GF-D8 (cell line): ENCODE results near the gene RPL29.

Source experiments
- DNase-seq: peaks from one replicate; lab custom pipeline; 2025; lab: John Stamatoyannopoulos, UW

RPL29 gene

DNA sequence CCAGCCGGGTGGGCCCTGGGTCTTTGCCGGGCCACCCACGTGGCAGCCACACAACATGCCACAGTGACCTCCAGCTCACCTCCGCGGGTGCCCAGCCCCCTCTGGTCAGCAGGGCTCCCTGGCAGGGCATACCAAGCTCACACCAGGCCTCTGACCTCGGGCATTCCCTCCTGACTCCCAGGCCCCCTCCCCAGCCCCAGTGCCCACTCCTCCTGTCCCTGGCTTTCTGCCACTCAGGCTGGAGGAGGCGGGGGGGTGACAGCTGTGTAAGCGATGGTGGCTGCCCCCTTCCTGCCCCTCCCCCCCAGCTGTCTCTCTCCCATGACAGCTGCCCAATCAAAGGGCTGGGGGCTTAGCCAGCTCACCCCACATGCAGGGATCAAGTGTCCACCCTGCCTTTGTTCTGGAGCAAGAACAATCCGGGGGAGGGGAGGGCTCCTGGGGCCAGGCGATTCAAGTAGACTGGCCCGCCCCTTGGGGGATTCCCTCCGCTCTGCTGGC lies 31.7 kb downstream of the RPL29 start:
- DNase-seq: no peak

DNA sequence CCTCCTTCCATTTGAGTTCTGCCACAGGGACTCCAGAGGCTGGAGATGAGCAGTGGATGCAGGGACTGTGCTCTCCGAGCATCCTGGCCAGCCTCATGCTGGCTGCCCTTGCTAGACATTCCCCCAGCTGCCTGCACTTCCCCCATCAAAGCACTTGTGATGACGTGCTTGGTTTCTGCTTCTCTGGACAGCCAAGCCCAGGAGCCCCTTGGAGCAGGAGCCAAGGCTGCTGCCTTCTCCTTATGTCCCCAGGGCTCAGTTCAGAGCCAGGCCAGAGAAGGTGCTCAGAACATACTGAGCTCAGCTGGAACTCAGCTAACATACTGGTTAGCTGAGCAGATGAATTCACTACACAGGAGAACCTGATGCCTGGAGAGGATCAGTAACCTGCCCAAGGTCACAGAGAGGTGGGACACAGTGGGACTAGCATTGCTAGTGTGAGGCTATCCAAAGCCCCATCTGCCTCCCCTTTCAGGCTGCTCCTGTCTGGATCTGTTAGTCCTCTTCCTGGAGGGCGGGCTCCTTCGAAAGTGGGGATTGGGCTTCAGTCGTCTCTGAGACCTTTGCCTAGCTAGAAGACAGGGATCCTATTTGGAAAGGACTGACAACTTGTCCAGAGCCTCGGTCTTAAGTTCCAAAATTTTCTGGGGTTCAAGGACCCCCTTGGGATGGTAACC lies 32.7 kb downstream of the RPL29 start:
- no peak for DNase-seq

DNA sequence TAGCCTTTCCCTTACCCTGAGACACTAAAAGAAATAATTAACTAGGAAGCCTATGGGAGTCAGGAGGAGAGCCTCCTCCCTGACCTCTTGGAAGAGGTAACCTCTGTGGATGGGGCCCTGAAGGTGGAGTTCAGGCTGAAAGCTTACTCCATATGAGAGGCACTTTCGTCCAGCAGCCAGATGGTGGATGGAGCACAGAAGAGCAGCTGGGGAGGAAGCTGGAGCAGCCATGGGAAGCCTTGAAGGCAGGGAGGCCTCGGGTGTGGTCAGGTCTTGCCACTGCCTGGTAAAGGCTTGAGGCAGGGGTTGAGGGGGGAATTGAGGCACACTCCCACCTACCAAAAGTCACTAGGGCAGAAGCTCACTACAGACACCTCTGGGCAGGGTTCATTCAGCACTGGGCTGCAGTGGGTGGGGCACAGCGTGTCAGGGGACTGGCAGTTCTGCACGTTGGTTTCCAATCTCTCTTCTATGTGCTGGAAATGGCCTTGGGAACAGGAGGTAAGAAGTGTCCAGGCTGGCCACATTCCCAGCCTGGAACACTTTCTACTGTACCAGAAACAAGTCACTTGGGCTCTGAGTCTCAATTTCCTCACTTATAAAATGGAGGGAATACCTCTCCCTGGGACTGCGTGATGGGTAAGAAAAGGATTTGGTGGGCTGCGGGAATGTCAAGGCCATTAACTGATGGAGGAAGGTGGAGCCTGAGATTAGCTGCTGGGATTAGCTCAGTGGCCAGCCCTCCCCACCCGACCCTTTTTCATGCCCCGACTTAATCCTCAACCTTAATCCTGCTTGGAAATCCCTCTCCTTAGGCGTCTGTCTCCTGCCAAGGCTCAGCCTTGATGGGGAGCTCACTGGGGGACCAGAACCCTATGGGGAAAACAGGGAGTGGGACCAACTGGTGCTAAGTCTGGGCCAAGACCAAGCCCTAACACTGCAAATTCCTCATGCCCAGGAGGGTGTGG lies 33.8 kb downstream of the RPL29 start:
- no peak for DNase-seq

DNA sequence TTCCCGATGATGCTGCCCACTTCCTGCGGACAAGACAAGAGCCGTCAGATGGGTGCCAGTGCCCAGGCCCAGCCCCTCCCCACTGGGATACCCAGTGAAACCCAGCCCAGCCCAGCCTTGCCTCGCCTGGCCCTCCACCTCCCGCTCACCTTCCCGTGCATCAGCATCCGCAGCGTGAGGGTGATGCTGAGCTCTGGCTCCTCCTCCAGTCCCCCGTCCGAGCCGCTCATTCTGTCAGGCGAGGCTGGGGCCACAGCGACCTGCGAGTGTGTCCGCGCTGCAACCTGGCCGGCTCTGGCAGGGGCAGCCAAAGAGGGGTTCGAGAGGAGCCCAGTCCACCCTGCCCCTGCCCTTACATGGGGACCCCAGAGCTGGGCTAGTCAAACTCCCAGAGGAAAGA lies 34.7 kb downstream of the RPL29 start:
- no peak for DNase-seq

DNA sequence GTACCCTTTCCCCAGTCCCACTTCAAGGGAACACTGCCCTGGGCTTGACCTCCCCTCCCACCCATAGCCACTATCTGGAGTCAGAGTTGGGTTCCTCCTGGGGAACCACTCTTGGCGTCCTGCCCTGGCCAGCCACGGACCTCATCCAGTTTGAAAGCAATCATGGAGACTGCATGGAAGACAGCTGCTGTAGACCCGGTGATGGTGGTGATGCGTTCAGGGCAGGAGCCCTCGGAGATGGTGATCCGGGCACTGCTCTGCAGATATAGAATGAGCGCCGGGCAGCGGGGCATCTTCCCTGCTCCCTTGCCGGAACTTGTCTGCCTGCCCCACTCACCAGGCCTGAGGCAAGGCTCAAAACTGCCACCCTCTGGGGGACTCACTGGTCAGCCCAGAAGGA lies 35.3 kb downstream of the RPL29 start:
- DNase-seq: no peak

DNA sequence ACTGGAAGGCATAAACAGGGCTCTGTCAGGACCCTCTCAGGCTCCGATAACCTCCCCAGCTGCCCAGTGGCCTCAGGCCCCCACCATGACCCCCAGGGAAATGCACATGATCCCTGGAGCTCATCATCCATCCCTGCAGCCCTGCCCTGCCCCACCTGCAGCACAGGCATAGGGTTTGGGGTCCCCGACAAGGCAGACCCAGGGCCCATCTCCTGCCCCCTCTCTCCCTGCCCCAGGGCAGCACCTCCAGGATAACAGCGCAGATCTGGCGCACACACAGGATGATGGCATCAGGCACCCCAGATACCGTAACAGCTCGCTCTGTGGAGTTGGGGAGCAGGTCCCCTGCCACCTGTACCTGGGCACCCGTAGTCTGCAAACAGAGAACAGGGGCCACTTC lies 36.0 kb downstream of the RPL29 start:
- DNase-seq: no peak

DNA sequence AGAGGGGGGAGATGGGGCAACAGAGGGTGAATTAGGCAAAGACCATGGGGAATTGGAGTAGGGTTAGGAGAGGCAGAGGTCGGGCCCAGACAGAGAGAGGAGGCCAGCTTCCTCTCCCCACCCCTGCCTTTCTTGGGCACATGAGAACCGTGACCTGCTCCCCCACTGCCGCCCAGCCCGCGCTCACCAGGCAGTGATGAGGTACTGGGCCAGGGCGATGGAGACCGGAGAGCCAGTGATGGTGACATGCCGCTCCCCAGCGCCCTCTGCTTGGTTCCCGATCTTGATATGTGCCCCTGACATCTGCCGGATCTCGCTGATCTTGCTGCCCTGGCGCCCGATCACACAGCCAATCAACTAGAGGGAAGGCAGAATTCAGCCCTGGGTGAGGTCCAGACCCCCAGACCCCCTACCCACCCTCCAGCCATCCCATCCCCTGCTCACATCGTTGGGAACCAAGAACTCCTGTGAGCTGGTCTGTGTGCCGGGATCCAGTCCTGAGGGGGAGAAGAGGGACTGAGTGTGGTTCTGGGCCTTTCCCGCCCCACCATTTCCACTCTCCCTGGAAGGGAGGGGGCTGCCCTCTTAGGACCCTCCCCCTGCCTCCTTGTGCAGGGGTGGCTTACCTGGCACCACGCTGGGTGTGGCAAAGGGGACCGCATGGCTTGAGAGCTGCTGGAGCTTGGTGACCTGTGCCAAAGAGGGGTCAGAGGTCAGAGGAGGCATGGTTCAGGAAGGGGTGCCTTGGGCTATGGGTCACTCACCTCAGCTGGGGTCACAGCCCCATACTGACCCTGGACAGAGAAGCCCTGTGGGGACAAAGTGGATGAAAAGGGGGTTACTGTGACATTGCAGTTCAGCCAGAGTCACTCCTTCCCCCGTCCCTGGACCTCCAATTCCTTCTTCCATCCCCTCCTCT lies 36.8 kb downstream of the RPL29 start:
- DNase-seq: no peak

DNA sequence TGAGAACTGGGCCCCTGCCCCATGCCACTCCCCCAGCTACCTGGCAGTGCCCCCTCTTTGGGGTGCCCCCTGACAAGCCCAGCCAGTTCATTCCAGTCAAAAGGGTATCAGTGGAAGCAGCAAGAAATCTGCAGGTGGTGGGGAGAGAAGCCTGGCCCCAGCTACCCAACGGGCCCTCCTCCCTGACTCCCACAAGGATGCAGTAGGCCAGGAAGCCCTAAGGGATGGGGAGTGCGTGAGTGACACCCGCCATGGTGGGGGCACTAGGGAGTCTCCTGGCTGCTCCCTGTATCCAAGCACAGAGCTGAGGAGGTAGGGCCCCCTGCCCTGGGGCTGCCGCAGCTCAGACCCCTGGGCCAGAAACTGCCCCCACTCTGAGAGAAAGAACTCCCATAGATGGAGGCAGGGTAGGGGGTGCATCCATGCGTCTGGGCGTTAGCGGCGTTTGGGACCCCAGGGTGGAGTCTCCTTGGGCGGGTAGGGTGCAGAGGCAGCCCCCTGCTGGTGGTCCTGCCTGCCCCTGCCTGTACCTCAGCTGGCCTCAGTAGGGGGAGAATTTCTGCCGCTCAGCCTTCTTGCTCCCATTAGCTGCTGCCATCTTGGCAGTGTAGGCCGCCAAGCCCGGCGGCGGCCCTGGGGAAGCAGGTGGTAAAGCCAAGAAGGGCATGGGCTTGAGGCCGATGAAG lies 38.0 kb downstream of the RPL29 start:
- DNase-seq: no peak

DNA sequence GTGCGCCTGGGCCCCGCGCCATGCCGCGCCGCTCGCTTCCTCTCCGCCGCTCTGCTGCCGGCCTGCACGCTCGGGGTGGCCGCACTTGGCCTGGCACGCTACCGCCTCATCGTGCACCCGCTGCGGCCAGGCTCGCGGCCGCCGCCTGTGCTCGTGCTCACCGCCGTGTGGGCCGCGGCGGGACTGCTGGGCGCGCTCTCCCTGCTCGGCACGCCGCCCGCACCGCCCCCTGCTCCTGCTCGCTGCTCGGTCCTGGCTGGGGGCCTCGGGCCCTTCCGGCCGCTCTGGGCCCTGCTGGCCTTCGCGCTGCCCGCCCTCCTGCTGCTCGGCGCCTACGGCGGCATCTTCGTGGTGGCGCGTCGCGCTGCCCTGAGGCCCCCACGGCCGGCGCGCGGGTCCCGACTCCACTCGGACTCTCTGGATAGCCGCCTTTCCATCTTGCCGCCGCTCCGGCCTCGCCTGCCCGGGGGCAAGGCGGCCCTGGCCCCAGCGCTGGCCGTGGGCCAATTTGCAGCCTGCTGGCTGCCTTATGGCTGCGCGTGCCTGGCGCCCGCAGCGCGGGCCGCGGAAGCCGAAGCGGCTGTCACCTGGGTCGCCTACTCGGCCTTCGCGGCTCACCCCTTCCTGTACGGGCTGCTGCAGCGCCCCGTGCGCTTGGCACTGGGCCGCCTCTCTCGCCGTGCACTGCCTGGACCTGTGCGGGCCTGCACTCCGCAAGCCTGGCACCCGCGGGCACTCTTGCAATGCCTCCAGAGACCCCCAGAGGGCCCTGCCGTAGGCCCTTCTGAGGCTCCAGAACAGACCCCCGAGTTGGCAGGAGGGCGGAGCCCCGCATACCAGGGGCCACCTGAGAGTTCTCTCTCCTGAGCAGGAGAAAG lies 39.6 kb downstream of the RPL29 start:
- no peak for DNase-seq

DNA sequence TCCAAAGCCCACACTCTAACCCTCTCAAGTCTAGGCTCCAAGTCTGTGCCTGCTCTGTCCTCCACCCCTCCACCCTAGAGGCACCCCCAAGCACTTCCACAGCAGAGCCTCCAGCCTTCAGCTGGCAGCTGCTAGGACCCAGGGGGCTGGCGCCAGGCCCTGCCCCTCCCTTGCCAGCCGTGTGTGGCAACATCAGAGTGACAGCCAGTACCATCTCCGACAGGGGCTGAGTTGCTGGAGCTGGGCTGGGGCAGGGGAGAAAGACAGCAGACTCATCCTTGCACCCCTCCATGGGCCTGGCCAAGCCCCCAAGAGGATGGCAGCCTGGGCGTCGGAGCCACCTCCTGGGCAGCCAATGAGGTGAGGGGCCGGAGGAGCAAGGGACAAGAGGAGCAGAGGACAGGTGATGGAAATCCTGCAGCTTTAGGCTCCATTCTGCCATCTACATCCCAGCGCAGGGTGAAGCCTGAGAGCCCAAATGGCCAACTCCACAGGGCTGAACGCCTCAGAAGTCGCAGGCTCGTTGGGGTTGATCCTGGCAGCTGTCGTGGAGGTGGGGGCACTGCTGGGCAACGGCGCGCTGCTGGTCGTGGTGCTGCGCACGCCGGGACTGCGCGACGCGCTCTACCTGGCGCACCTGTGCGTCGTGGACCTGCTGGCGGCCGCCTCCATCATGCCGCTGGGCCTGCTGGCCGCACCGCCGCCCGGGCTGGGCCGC lies 40.4 kb downstream of the RPL29 start, which contains the start of gene GPR62:
GPR62 (plus strand) TSS at position 207 of the 718 bp plus-strand sequence; CDS start at position 479, 272 bp downstream.
- DNase-seq: no peak

DNA sequence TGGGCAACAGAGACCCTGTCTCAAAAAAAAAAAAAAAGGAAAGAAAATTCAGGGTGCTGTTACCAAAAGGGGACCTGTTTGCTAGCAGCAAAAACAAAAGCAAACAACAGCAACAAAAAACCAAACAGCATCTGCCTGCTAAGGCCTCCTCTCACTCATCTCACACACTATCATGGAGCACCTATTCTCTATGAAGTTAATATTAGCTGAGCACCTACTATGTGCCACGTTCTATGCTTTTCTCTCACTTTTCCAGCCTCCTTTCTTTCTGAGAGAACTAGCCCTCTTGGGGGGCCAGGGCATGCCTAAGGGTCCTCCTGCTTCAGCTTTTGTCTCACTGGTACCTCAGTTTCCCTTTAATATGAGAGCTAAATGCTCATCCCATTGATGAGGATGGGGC lies 41.0 kb downstream of the RPL29 start:
- DNase-seq: no peak

DNA sequence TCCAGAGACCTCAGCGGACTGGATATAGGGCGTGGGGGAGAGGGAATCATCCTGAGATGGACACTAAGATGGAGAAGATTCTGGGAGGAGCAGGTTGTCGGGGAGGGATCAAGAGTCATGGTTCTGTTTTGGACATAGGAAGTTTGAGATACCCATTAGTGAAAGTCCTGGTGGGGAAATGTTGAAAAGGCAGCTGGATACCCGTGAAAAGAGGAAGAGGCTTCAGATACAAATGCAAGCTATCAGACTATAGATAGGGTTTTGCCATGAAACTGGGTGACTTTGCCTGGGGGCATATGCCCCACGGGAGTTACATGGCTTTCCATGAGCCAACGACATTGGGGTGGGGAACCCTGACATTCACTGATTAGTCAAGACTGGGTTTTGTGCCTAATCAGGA lies 41.6 kb downstream of the RPL29 start:
- DNase-seq: peak; percentile 19

DNA sequence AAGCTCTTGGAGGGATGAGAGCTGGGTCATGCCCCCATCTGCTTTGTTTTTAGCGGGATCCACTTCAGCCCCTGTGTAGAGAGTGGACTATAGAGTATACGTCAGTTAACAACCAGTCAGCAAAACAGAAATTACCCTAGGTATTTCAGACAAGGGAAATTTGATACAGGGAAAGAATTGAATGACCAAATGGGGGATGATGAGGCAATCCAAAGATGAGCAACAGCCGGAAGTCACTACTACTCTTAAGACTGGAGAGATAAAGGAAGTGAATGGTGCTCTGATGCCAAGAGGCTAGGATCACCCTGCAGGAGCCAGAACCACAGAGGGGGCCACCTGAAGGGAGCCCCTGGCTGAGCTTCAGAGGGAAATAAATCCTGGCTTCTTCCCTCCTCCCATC lies 42.2 kb downstream of the RPL29 start:
- peak; percentile 51 for DNase-seq

DNA sequence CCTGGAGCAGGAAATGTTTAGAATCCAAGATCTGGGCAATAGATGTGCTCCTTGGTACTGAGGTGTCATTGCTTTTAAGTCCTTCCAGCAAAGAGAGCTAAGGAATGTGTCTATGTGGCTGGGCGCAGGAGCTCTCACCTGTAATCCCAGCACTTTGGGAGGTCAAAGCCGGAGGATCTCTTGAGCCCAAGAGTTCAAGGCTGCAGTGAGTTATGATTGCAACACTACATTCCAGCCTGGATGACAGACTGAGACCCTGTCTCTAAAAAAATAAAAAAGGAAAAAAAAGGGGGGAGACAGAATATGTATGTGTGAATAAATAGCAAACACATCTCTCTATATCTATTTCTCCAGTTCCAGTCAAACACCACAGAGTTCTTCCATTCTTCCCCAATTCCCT lies 44.8 kb downstream of the RPL29 start:
- DNase-seq: no peak

DNA sequence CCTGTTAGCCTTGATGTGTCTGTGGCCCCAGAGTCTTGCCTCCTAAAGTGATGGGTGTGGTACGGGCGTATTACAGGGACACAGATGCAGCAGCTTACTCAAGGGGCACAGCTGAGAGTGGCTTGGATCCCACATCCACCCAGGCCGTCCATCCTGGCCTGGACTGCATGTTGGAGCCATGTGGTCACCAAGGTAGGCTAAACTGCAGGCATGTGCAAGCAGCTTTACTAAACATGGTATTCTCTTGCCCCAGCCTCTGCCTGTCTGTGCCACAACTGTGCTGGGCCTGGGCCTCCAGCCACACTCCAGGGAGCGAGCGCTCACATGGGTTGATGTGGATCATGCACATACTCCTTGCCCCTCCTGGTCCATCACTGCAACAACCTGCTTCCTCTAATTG lies 46.6 kb downstream of the RPL29 start:
- DNase-seq: no peak

DNA sequence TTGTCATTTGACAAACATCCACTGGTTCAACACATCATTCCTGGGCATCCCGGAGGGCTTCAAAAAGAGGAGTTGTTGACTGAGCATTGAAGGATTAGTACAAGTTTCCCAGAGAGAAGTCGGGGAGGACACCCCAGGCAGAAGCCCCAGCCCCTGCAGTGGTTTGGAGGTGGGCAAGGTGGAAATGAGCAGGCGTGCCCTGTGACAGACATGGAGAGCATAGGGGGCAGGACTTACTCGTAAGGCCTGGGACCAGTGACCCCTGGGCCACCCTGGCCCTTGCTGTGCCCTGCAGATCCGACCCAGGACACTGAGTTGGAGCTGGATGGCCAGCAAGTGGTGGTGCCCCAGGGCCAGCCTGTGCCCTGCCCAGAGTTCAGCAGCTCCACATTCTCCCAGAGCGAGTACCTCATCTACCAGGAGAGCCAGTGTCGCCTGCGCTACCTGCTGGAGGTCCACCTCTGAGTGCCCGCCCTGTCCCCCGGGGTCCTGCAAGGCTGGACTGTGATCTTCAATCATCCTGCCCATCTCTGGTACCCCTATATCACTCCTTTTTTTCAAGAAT lies 47.6 kb downstream of the RPL29 start:
- no peak for DNase-seq

DNA sequence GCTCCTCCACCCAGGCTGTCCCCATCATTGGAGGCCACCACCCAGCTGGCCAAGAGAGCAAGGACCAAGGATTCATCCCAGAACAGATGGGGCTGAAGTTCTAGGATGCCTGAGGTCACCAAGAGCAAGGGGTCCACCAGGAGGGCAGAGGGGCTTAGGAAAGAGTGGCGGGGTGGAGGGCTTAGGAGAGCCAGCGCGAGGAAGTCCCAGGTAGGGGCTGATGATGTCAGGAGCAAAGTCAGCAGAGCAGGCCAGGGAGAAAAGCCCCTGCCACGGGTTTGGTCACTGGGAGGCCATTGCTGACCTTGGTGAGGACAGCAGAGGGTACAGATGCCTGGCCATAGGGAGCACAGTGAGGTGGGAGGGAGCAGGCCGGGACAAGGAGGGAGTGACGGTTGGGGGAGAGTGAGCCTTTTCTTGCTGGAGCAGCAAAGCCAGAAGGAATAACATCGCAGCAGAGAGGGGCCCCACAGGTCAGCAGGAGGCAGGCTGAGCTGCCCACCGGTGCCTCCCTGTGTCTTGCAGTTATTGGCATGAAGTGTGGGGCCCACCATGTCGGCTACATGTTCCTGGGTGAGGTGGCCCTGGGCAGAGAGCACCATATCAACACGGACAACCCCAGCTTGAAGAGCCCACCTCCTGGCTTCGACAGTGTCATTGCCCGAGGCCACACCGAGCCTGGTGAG lies 48.3 kb downstream of the RPL29 start:
- no peak for DNase-seq

DNA sequence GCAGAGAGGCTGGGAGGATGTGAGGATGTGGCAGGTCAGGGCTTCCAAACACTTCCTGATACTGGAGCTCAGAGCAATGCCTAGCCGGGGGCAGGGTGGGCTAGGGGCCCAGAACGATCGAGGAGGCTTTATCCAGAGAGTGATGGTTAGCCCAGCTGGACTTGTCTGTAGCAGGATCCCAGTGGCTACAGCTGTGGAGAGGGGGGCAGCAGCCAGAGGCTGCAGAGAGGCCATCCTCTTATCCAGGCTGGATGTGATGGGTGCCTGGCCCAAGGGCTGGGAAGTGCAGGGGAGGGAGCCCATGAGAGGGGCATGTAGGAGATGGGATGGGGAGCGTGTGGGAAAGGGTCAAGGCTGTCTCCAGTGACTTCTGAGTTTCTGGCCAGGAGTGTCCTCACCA lies 48.9 kb downstream of the RPL29 start:
- DNase-seq: no peak
